Activated T-cell treated with anti-CD3 and anti-CD28 coated beads for 1 hour (primary cell): ENCODE measurements around the gene USF2.
"Not testable (repeated sequence)": the region's sequence is repeated elsewhere in the genome, so short reads cannot be mapped to it uniquely, and the experiment has no call there.

Experiments used
- DNase-seq: peaks from one replicate; pipeline ENCODE4 v3.0.0-alpha.2; 2020; ENCODE audit warnings: low read depth

USF2 gene

GRCh38 chr19:35268536-35269437 lies at the start of gene USF2:
Gene USF2, plus strand, starts transcription at chr19:35268962. Its CDS starts 140 bp downstream, at chr19:35269102.
- DNase-seq, result peak; percentile 35

- DNase-seq, result no peak
These were observed 49.8 kb upstream of the USF2 start for GRCh38 chr19:35219008-35219407.

- DNase-seq, result no peak
These were observed 48.3 kb upstream of the USF2 start for GRCh38 chr19:35220315-35220921.

GRCh38 chr19:35220973-35221590 lies 47.7 kb upstream of the USF2 start:
- not testable (repeated sequence) for DNase-seq

- no peak for DNase-seq
These were observed 46.3 kb upstream of the USF2 start for GRCh38 chr19:35222373-35223015.

- DNase-seq, result no peak
These were observed 45.5 kb upstream of the USF2 start for GRCh38 chr19:35223084-35223790.

- no peak for DNase-seq
These were observed 44.8 kb upstream of the USF2 start for GRCh38 chr19:35223862-35224505.

- DNase-seq, result no peak
These were observed 43.8 kb upstream of the USF2 start for GRCh38 chr19:35224681-35225571.

- no peak for DNase-seq
These were observed 42.8 kb upstream of the USF2 start for GRCh38 chr19:35225951-35226350.

- no peak for DNase-seq
These were observed 42.0 kb upstream of the USF2 start for GRCh38 chr19:35226748-35227147.

GRCh38 chr19:35228177-35228930 lies 40.4 kb upstream of the USF2 start, which contains the start of gene FAM187B:
Gene FAM187B, minus strand, starts transcription at chr19:35228739. Its CDS starts 59 bp downstream, at chr19:35228680.
- DNase-seq, result no peak

- DNase-seq, result no peak
These were observed 39.2 kb upstream of the USF2 start for GRCh38 chr19:35229601-35230000.

- DNase-seq, result no peak
These were observed 36.7 kb upstream of the USF2 start for GRCh38 chr19:35231956-35232645.

- no peak for DNase-seq
These were observed 35.9 kb upstream of the USF2 start for GRCh38 chr19:35232912-35233311.

GRCh38 chr19:35236638-35237400 lies 31.9 kb upstream of the USF2 start:
- DNase-seq, result no peak

GRCh38 chr19:35239597-35239996 lies 29.2 kb upstream of the USF2 start:
- not testable (repeated sequence) for DNase-seq

- no peak for DNase-seq
These were observed 28.4 kb upstream of the USF2 start for GRCh38 chr19:35240327-35240726.

- DNase-seq, result no peak
These were observed 27.3 kb upstream of the USF2 start for GRCh38 chr19:35241417-35241816.
